A375 (cell line): ENCODE data around the gene CYP2A13. TPM values are rescaled to one million over a fixed set of nuclear protein-coding genes. Genes with fewer than 3 reads are reported as not detected.

ENCODE experiments used
- total RNA-seq: library from RNA; depleted of rRNA; stranded (reverse); fragments of >200 nt; shearing (Covaris generic); gene quantifications from 2 replicates; pipeline ENCODE4 v1.2.3, GENCODE V29; 2014; rRNA removed

The CYP2A13 gene
- total RNA-seq, result not detected in 2 replicates

GRCh38 chr19:41088151-41088550 lies at the start of gene CYP2A13:
Gene CYP2A13, plus strand, starts transcription at chr19:41088451. Its CDS starts 21 bp downstream, at chr19:41088472.

GRCh38 chr19:41114132-41114531 lies 25.9 kb downstream of the CYP2A13 start, which contains the start of gene CYP2F1:
Gene CYP2F1, plus strand, starts transcription at chr19:41114432. Its CDS starts 1,757 bp downstream, at chr19:41116189.

Other genes starting within 250 kb of the CYP2A13 start
- not detected in 2 replicates for gene CYP2A6, start 238.0 kb upstream of the CYP2A13 start, total RNA-seq
- gene CYP2A7, start 206.2 kb upstream of the CYP2A13 start, total RNA-seq, result not detected in 2 replicates
- not detected in 2 replicates for gene CYP2B6, start 97.2 kb upstream of the CYP2A13 start, total RNA-seq
- gene CYP2F1, start 26.0 kb downstream of the CYP2A13 start, total RNA-seq, result not detected in 2 replicates
- gene CYP2S1, start 104.8 kb downstream of the CYP2A13 start, total RNA-seq, result 0.05 and 0.75 TPM in 2 replicates
- gene AXL, start 130.8 kb downstream of the CYP2A13 start, total RNA-seq, result 302 and 303 TPM in 2 replicates
- gene HNRNPUL1, start 175.9 kb downstream of the CYP2A13 start, total RNA-seq, result 215 and 217 TPM in 2 replicates
- gene CCDC97, start 221.7 kb downstream of the CYP2A13 start, total RNA-seq, result 17.7 and 19.9 TPM in 2 replicates